ENCODE data around the gene COBL.

DNA sequence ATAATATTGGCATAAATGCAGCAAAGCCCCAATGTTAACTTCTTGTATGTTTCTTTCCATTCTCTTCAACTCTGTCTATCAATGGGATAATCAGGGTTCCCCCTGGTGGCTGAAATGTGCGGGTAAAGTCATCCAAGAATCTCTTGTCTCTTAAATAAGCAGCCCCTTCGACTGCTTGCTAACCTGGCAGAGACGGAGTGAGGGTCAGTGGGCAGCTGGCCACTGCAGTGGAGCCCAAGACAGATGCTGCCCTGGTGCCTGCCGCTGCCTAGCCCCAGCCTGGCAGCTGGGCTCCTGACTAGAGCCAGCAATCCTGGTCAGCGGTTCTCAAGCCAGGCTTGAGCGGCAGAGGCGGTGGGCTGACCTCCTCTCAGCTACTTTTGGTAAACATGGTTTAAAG lies 248.9 kb downstream of the COBL start:
- peak; percentile 63 to 74 (median 70) for TF ChIP-seq CTCF (IDR thresholded peaks at IDR 0.05)
- no peak for TF ChIP-seq POLR2A (IDR thresholded peaks at IDR 0.05)
